GM23248 (cell line): Measurements from ENCODE around the gene ATRAID.
A peak's percentile ranks its signal among the peaks of the same experiment; 100 is the strongest.

Experiments
- EZH2 ChIP-seq: fragments of 200-600 bp; sonication (generic); IDR thresholded peaks from 2 replicates; pipeline ENCODE4 v1.6.1; 2018; ENCODE audit warnings: antibody characterized with exemption, mild to moderate bottlenecking; ENCODE audit not compliant: insufficient read depth, poor library complexity, severe bottlenecking
- EZH2phosphoT487 ChIP-seq: fragments of 200-600 bp; sonication (generic); IDR thresholded peaks from 2 replicates; pipeline ENCODE4 v1.6.1; 2018; ENCODE audit warnings: antibody characterized with exemption, moderate library complexity, mild to moderate bottlenecking, low read depth; ENCODE audit not compliant: insufficient read depth

DNA sequence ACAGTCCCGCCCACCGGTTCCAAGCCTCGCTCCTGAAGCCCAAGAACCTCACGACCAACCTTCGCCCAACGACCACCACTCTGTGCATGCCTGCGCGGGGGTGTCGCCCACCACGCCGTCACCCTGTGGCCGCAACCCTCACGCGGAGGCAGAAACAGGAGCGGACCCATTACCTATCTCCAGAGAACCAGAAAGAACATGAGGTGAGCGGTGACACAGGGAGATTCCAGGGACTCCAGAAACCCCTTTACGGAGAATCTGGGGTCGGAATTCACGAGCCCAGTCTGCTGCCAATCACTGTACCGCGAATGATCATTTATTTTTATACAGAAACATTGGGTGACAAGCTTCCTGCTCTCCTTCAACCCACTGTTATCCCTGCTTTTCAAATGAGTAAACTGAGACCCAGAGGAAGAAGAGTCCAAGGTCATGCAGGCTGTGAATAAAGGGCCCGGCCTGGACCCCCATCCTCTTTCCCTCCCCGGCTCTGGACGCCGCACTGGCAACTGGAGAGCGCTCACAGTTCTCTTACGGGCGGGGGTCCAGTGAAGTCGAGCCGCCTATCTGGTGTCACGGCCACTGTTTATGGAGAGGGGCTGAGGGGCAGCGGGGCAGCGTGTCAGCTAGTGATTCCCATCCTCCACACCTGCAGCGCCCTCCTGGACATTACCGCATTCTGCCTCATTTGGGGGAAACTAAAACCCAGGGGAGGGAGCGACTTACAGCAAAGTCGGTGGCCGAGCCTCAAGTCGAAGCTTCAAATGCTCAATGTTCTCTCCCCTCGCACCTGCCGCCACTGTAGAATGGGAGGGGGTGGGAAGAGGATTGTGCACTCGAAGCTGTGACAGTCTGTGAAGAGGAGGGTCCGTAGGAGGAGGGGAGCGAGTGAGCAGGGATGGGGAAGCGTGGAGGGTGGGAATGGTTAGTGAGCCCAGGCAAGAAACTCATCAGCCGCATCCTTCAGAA is 51.7 kb downstream of the ATRAID start:
- TF ChIP-seq EZH2: peak; percentile 30
- TF ChIP-seq EZH2phosphoT487: peak; percentile 72; the same call in 1 of the 2 replicates
